Activated T-cell treated with anti-CD3 and anti-CD28 coated beads, Interleukin-2, amount 50 U/mL, for 1 hour (primary cell): ENCODE measurements around the gene PRRG4.
"Not testable (repeated sequence)": the region's sequence is repeated elsewhere in the genome, so short reads cannot be mapped to it uniquely, and the experiment has no call there.

Experiments used
- DNase-seq: peaks from one replicate; pipeline ENCODE4 v3.0.0-alpha.2; 2020

Gene PRRG4

GRCh38 chr11:32831221-32831620 is 1.5 kb downstream of the PRRG4 start:
- no peak for DNase-seq

- DNase-seq, result no peak
These were observed 4.2 kb downstream of the PRRG4 start for GRCh38 chr11:32833921-32834320.

- no peak for DNase-seq
These were observed 7.2 kb downstream of the PRRG4 start for GRCh38 chr11:32836946-32837345.

- no peak for DNase-seq
These were observed 9.0 kb downstream of the PRRG4 start for GRCh38 chr11:32838505-32839274.

GRCh38 chr11:32839308-32839707 is 9.6 kb downstream of the PRRG4 start:
- DNase-seq, result no peak

GRCh38 chr11:32840587-32840986 is 10.9 kb downstream of the PRRG4 start:
- no peak for DNase-seq

GRCh38 chr11:32843544-32843943 is 13.8 kb downstream of the PRRG4 start:
- DNase-seq, result no peak

GRCh38 chr11:32847511-32847910 is 17.8 kb downstream of the PRRG4 start:
- DNase-seq, result no peak

GRCh38 chr11:32849761-32850160 is 20.0 kb downstream of the PRRG4 start:
- DNase-seq, result no peak

GRCh38 chr11:32851251-32851650 is 21.5 kb downstream of the PRRG4 start:
- DNase-seq, result no peak

- DNase-seq, result no peak
These were observed 22.5 kb downstream of the PRRG4 start for GRCh38 chr11:32852207-32852606.

GRCh38 chr11:32855601-32856000 is 25.9 kb downstream of the PRRG4 start:
- DNase-seq, result no peak

GRCh38 chr11:32858731-32859130 is 29.0 kb downstream of the PRRG4 start:
- no peak for DNase-seq

- DNase-seq, result no peak
These were observed 32.3 kb downstream of the PRRG4 start for GRCh38 chr11:32861850-32862577.

GRCh38 chr11:32864555-32864954 is 34.8 kb downstream of the PRRG4 start:
- no peak for DNase-seq

GRCh38 chr11:32868752-32869151 is 39.0 kb downstream of the PRRG4 start:
- not testable (repeated sequence) for DNase-seq

GRCh38 chr11:32870676-32871075 is 40.9 kb downstream of the PRRG4 start:
- peak; percentile 43 for DNase-seq

GRCh38 chr11:32874132-32874531 is 44.4 kb downstream of the PRRG4 start:
- DNase-seq, result no peak

GRCh38 chr11:32881286-32881685 is 51.6 kb downstream of the PRRG4 start:
- DNase-seq, result no peak

- DNase-seq, result no peak
These were observed 53.7 kb downstream of the PRRG4 start for GRCh38 chr11:32883421-32883820.

- no peak for DNase-seq
These were observed 54.3 kb downstream of the PRRG4 start for GRCh38 chr11:32884023-32884422.

- no peak for DNase-seq
These were observed 55.1 kb downstream of the PRRG4 start for GRCh38 chr11:32884770-32885384.

GRCh38 chr11:32885556-32885955 is 55.8 kb downstream of the PRRG4 start:
- no peak for DNase-seq

GRCh38 chr11:32886180-32886579 is 56.5 kb downstream of the PRRG4 start:
- no peak for DNase-seq
